ENCODE measurements around the gene CELSR1. TPM values are rescaled to one million over a fixed set of nuclear protein-coding genes. Genes with fewer than 3 reads are reported as not detected.

The CELSR1 gene
- total RNA-seq, 3 donors from 2014 or later (not counting 1 experiment from before 2014, with no cell fraction given) = 0.89 to 3.9 (median 1.9) TPM

- Mint-ChIP-seq H3K9me3 (no peaks in the 10 kb centered on the region), H3K27me3 (ENCODE audit: low read depth in 2 of 2) (peaks cover 9 to 15% of the 10 kb centered on the region in 2 donors), H3K27ac (no peak overlapping the region), H3K36me3 (no peaks in the 10 kb centered on the region), H3K4me1 (no peaks in the 10 kb centered on the region), H3K4me3 (no peak overlapping the region)
- H3K36me3 ChIP-seq (ENCODE audit: control insufficient read depth, insufficient read depth, low read length) = no peaks in the 10 kb centered on the region
- TF ChIP-seq CTCF (IDR thresholded peaks at IDR 0.05) = no peak
- no peak for DNase-seq
- no peaks in the 10 kb centered on the region for H3K9me3 ChIP-seq (ENCODE audit: control insufficient read depth, insufficient read depth, low read length)
- H3K27me3 ChIP-seq (ENCODE audit: control insufficient read depth, insufficient read depth, low read length) = no peaks in the 10 kb centered on the region
- 62% methylated on average over 7 of the region's 8 CpGs for WGBS (ENCODE audit: insufficient coverage)
- no peak for ATAC-seq
- H3K4me1 ChIP-seq (ENCODE audit: control insufficient read depth, insufficient read depth, low read length) = peaks cover 5% of the 10 kb centered on the region
- no peak overlapping the region for H3K27ac ChIP-seq (ENCODE audit: low read length)
- H3K4me3 ChIP-seq (ENCODE audit: low read length) = no peak overlapping the region
- intact Hi-C loops (cut with micrococcal nuclease) = no loop called here
These were observed 14.6 kb downstream of the CELSR1 start for GRCh38 chr22:46522797-46523196.

- ATAC-seq (no peak), DNase-seq (no peak)
- no peak overlapping the region for H3K4me3 Mint-ChIP-seq
- H3K9me3 Mint-ChIP-seq = no peaks in the 10 kb centered on the region
- no peaks in the 10 kb centered on the region for H3K36me3 ChIP-seq (ENCODE audit: control insufficient read depth, insufficient read depth, low read length)
- H3K36me3 Mint-ChIP-seq = no peaks in the 10 kb centered on the region
- H3K4me1 ChIP-seq (ENCODE audit: control insufficient read depth, insufficient read depth, low read length) = peaks cover 11% of the 10 kb centered on the region
- H3K9me3 ChIP-seq (ENCODE audit: control insufficient read depth, insufficient read depth, low read length) = no peaks in the 10 kb centered on the region
- H3K27me3 ChIP-seq (ENCODE audit: control insufficient read depth, insufficient read depth, low read length) = no peaks in the 10 kb centered on the region
- H3K4me1 Mint-ChIP-seq = no peaks in the 10 kb centered on the region
- H3K27ac ChIP-seq (ENCODE audit: low read length) = no peak overlapping the region
- intact Hi-C loops (cut with micrococcal nuclease) = no loop called here
- no peak for TF ChIP-seq CTCF (IDR thresholded peaks at IDR 0.05)
- no peak overlapping the region for H3K4me3 ChIP-seq (ENCODE audit: low read length)
- WGBS (ENCODE audit: insufficient coverage) = 78% methylated on average over 5 of the region's 5 CpGs
- peaks cover 5 to 7% of the 10 kb centered on the region in 2 donors for H3K27me3 Mint-ChIP-seq (ENCODE audit: low read depth in 2 of 2)
- no peak overlapping the region for H3K27ac Mint-ChIP-seq
These were observed 15.4 kb downstream of the CELSR1 start for GRCh38 chr22:46521994-46522393.

DNA sequence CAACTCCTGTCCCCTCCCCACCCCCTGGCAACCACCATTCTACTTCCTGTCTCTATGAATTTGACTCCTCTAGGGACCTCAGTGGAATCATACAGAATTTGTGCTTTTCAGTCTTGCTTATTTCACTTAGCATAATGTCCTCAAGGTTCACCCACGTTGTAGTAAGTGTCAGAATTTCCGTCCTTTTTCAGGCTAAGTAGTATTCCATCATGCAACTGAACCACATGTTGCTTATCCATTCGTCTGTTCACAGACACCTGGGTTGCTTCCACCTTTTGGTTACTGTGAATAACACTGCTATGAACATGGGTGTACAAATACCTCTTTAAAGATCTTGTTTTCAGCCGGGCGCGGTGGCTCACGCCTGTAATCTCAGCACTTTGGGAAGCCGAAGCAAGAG is 16.5 kb downstream of the CELSR1 start:
- H3K27me3 Mint-ChIP-seq (ENCODE audit: low read depth in 2 of 2) = no peaks in the 10 kb centered on the region
- H3K4me3 Mint-ChIP-seq = no peak overlapping the region

More for the DNA sequence above, 16.5 kb downstream of the CELSR1 start:
- no peak overlapping the region for H3K4me3 ChIP-seq (ENCODE audit: low read length)
- Mint-ChIP-seq H3K4me1 (no peaks in the 10 kb centered on the region), H3K27ac (no peak overlapping the region), H3K36me3 (no peaks in the 10 kb centered on the region), H3K9me3 (no peaks in the 10 kb centered on the region)
- intact Hi-C loops (cut with micrococcal nuclease) = no loop called here
- H3K36me3 ChIP-seq (ENCODE audit: control insufficient read depth, insufficient read depth, low read length) = no peaks in the 10 kb centered on the region
- H3K9me3 ChIP-seq (ENCODE audit: control insufficient read depth, insufficient read depth, low read length) = no peaks in the 10 kb centered on the region
- DNase-seq (no peak), ATAC-seq (no peak)
- H3K27me3 ChIP-seq (ENCODE audit: control insufficient read depth, insufficient read depth, low read length) = no peaks in the 10 kb centered on the region
- 91% methylated on average over 8 of the region's 8 CpGs for WGBS (ENCODE audit: insufficient coverage)
- TF ChIP-seq CTCF (IDR thresholded peaks at IDR 0.05) = no peak
- H3K27ac ChIP-seq (ENCODE audit: low read length) = no peak overlapping the region
- peaks cover 11% of the 10 kb centered on the region for H3K4me1 ChIP-seq (ENCODE audit: control insufficient read depth, insufficient read depth, low read length)

All from natural killer cell (primary cell).